ENCODE measurements around the gene PRSS38.

PRSS38 gene

DNA sequence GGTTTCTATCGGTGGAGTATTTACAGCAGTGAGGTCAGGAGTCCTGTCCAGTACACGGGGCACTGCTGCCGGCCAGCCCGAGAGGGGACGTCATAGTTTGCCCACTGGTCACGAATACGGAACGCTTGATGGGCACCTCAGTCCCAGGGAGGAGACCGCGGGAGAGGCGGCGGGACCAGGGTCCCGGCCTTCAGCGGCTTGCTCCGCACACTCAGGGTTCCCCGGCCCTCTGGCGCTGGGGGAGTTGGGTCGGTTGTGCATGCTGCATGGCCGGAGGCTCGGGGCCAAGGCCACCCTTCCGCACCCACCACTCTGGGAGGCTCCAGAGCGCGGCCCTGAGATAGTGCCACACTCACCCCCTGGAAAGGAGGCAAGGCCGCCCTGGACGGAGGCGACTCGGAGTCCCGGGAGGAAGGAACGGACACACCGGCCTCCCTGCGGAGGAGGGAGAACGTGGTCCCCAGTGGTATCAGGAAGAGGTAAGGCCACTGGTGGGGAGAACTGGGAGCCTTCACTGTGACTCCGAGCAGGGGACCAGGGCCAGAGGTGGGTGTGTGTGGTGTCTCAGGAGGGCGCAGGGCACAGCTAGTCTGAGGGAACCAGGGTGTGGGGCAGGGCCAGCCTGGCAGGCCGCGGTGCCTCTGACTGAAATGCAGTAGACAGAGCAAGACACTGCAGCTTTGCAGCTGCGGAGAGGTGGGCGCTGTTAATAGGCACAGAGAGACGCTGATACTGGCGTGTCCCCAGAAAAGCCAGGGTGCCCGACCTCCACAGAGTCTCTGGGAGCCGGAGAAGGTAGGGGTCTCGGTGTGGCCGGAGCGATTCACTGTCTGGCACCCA lies 28.6 kb upstream of the PRSS38 start:
- H3K27ac ChIP-seq = no peak overlapping the region
- TF ChIP-seq, protein P1, sequence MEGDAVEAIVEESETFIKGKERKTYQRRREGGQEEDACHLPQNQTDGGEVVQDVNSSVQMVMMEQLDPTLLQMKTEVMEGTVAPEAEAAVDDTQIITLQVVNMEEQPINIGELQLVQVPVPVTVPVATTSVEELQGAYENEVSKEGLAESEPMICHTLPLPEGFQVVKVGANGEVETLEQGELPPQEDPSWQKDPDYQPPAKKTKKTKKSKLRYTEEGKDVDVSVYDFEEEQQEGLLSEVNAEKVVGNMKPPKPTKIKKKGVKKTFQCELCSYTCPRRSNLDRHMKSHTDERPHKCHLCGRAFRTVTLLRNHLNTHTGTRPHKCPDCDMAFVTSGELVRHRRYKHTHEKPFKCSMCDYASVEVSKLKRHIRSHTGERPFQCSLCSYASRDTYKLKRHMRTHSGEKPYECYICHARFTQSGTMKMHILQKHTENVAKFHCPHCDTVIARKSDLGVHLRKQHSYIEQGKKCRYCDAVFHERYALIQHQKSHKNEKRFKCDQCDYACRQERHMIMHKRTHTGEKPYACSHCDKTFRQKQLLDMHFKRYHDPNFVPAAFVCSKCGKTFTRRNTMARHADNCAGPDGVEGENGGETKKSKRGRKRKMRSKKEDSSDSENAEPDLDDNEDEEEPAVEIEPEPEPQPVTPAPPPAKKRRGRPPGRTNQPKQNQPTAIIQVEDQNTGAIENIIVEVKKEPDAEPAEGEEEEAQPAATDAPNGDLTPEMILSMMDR (IDR thresholded peaks at IDR 0.05) = no peak
- peaks cover 11 to 20% of the 10 kb centered on the region in 2 experiments for H3K4me1 ChIP-seq (ENCODE audit: control insufficient read depth in 1 of 2, insufficient read depth in 1 of 2, low read depth in 1 of 2, low read length in 1 of 2)
- peaks cover 76% of the 10 kb centered on the region for H3K27me3 ChIP-seq
- H3K4me3 ChIP-seq (ENCODE audit: low read depth in 1 of 2, low read length in 1 of 2) = peak overlapping the region; percentile 63 to 75
- H3K9me3 ChIP-seq = no peaks in the 10 kb centered on the region
- H3K36me3 ChIP-seq = no peaks in the 10 kb centered on the region

- Histone ChIP-seq H3K36me3 (no peaks in the 10 kb centered on the region), H3K27ac (no peak overlapping the region), H3K4me3 (ENCODE audit: low read depth in 1 of 2, low read length in 1 of 2) (peak overlapping the region; percentile 63 to 75), H3K4me1 (ENCODE audit: control insufficient read depth in 1 of 2, insufficient read depth in 1 of 2, low read depth in 1 of 2, low read length in 1 of 2) (peaks cover 11 to 20% of the 10 kb centered on the region in 2 experiments), H3K27me3 (peaks cover 76% of the 10 kb centered on the region), H3K9me3 (no peaks in the 10 kb centered on the region)
- TF ChIP-seq, protein P1 (IDR thresholded peaks at IDR 0.05) = no peak
These were observed 27.8 kb upstream of the PRSS38 start for GRCh38 chr1:227787513-227788270.

DNA sequence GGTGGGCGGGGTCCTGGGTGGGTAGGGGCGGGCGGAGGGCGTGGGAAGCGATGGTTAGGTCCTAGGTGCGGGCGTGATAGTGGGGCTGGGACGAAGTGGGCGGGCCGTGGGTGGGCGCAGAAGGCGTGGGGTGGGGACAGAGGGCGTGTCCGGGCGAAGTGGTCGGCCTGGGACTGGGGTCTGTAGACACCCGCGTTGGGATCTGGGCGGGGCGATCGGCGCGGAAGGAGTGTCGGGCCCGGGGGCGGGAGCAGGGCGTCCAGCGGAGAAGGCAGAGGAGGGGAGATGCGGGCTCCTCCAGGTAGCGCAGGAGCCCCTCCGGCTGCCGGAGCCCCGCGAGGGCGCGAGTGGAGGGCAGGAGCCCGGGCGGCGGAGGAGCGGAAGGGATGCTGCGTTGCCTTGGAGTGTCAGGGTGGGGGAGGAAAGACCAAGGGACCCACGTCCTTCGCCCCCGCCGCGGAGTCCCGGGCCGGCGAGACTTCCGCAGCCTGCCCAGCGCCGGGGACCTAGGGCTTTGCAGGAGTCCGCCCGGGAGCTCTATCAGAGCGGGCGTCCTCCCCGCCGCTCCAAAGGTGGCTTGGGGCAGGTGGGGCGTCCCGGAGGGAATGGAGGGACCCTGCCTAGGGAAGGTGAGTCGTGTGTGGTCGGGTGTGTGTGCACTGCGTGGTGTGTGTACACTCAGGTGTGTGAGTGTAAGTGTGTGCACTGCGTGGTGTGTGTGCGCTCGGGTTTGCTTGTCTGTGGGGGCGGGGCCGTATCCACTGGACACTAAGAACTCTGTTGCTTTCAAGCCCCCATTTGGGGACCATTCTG lies 27.0 kb upstream of the PRSS38 start:
- Histone ChIP-seq H3K27me3 (peaks cover 76% of the 10 kb centered on the region), H3K4me1 (ENCODE audit: control insufficient read depth in 1 of 2, insufficient read depth in 1 of 2, low read depth in 1 of 2, low read length in 1 of 2) (peaks cover 11 to 20% of the 10 kb centered on the region in 2 experiments), H3K36me3 (no peaks in the 10 kb centered on the region), H3K9me3 (no peaks in the 10 kb centered on the region), H3K4me3 (ENCODE audit: low read depth in 1 of 2, low read length in 1 of 2) (peak overlapping the region; percentile 59 to 75), H3K27ac (no peak overlapping the region)
- TF ChIP-seq, protein P1 (IDR thresholded peaks at IDR 0.05) = no peak

- TF ChIP-seq, protein P1 (IDR thresholded peaks at IDR 0.05) = no peak
- no peaks in the 10 kb centered on the region for H3K36me3 ChIP-seq
- peak overlapping the region; percentile 59 to 75 for H3K4me3 ChIP-seq (ENCODE audit: low read depth in 1 of 2, low read length in 1 of 2)
- no peaks in the 10 kb centered on the region for H3K9me3 ChIP-seq
- H3K4me1 ChIP-seq (ENCODE audit: control insufficient read depth in 1 of 2, insufficient read depth in 1 of 2, low read depth in 1 of 2, low read length in 1 of 2) = peaks cover 11 to 20% of the 10 kb centered on the region in 2 experiments
- H3K27me3 ChIP-seq = peaks cover 73% of the 10 kb centered on the region
- H3K27ac ChIP-seq = no peak overlapping the region
These were observed 26.1 kb upstream of the PRSS38 start for GRCh38 chr1:227789084-227790033.
